OCI-LY3 (cell line): ENCODE data around the gene PTPRD.

Experiments
- H2AFZ ChIP-seq: fragments of 200-600, 300-600 bp; shearing (Covaris generic); 2 replicates; pipeline ENCODE4 v1.6.0; 2014; ENCODE audit warnings: antibody characterized with exemption, low read depth, low read length
- H3K27ac ChIP-seq: fragments of 200-600, 300-600 bp; sonication (generic); 2 replicates; pipeline ENCODE4 v1.5.1; 2014; ENCODE audit warnings: mild to moderate bottlenecking, low read length, moderate library complexity, mixed read lengths
- H3K27me3 ChIP-seq: fragments of 200-600, 300-600 bp; sonication (generic); 2 replicates; pipeline ENCODE4 v1.6.1; 2014; ENCODE audit warnings: low read depth, low read length, mixed read lengths
- H3K36me3 ChIP-seq: fragments of 200-600, 300-600 bp; sonication (generic); replicated peaks from 2 replicates; pipeline ENCODE3; 2014; ENCODE audit warnings: low read depth, low read length, mixed read lengths
- H3K4me1 ChIP-seq: fragments of 300-600, 200-600 bp; sonication (generic); 2 replicates; pipeline ENCODE4 v1.6.1; 2014; ENCODE audit warnings: low read length, mixed read lengths
- H3K4me2 ChIP-seq: fragments of 200-600, 300-600 bp; sonication (generic); 2 replicates; pipeline ENCODE4 v1.6.1; 2014; ENCODE audit warnings: low read length, mixed read lengths
- H3K4me3 ChIP-seq: fragments of 300-600, 200-600 bp; sonication (generic); 2 replicates; pipeline ENCODE4 v1.5.1; 2014; ENCODE audit warnings: antibody characterized with exemption, mild to moderate bottlenecking, low read length, moderate library complexity
- H3K79me2 ChIP-seq: fragments of 300-600, 200-600 bp; shearing (Covaris generic); 2 replicates; pipeline ENCODE4 v1.6.1; 2014; ENCODE audit warnings: mild to moderate bottlenecking, low read length, mixed read lengths
- H3K9ac ChIP-seq: fragments of 300-600, 200-600 bp; shearing (Covaris generic); 2 replicates; pipeline ENCODE4 v1.6.0; 2014; ENCODE audit warnings: mild to moderate bottlenecking, low read length, moderate library complexity
- H3K9me3 ChIP-seq: fragments of 200-600, 300-600 bp; shearing (Covaris generic); 2 replicates; pipeline ENCODE4 v1.6.1; 2014; ENCODE audit warnings: low read length, mixed read lengths; ENCODE audit not compliant: insufficient read depth
- H4K20me1 ChIP-seq: fragments of 200-600, 300-600 bp; sonication (generic); 2 replicates; pipeline ENCODE4 v1.6.1; 2016; ENCODE audit warnings: low read length, mixed read lengths; ENCODE audit not compliant: insufficient read depth
- EZH2phosphoT487 ChIP-seq: fragments of 200-600 bp; shearing (Covaris generic); IDR thresholded peaks from 2 replicates; pipeline ENCODE4 v1.6.1; 2018; ENCODE audit warnings: antibody characterized with exemption, mixed run types, low read depth
- TF ChIP-seq, protein P1 (sequence below): fragments of 200-600, 300-600 bp; sonication (generic); IDR thresholded peaks from 2 replicates; pipeline ENCODE4 v1.5.1; 2014; ENCODE audit warnings: antibody characterized with exemption, low read length, low read depth

PTPRD gene

DNA sequence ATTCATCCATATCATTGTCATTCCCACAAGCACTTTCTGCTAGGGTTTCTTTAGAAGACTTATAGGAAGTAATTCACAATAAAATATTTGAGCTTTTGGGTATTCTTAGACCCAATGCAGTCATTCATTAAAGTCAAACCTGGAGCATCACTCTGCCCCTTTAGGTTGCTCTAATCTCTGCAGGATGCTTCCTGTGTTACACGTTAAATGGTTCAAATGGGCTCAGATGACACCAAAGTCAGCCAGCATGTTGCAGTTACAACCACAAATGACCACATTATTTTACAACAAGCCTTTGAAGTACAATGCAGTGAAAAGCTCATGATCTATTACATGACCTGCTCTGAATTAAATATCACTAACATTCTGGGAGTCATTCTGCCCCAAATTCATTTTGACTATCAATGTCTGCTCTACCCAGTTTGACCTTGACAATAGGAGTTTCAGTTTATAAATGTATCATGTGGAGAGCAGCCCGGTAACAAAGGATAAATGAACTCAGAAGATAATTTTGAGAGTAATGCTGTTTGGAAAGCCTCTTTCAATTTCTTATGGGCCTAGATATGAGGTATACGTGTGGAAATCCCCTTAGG, 2144.7 kb downstream of the PTPRD start:
- H3K9ac ChIP-seq, result no peak overlapping the region
- no peaks in the 10 kb centered on the region for H3K36me3 ChIP-seq
- no peaks in the 10 kb centered on the region for H3K9me3 ChIP-seq
- no peaks in the 10 kb centered on the region for H3K79me2 ChIP-seq
- H2AFZ ChIP-seq, result no peak overlapping the region
- H4K20me1 ChIP-seq, result no peaks in the 10 kb centered on the region
- no peak overlapping the region for H3K27ac ChIP-seq
- H3K27me3 ChIP-seq, result no peaks in the 10 kb centered on the region
- TF ChIP-seq, protein P1, sequence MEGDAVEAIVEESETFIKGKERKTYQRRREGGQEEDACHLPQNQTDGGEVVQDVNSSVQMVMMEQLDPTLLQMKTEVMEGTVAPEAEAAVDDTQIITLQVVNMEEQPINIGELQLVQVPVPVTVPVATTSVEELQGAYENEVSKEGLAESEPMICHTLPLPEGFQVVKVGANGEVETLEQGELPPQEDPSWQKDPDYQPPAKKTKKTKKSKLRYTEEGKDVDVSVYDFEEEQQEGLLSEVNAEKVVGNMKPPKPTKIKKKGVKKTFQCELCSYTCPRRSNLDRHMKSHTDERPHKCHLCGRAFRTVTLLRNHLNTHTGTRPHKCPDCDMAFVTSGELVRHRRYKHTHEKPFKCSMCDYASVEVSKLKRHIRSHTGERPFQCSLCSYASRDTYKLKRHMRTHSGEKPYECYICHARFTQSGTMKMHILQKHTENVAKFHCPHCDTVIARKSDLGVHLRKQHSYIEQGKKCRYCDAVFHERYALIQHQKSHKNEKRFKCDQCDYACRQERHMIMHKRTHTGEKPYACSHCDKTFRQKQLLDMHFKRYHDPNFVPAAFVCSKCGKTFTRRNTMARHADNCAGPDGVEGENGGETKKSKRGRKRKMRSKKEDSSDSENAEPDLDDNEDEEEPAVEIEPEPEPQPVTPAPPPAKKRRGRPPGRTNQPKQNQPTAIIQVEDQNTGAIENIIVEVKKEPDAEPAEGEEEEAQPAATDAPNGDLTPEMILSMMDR, result no peak
- no peak for TF ChIP-seq EZH2phosphoT487
- no peaks in the 10 kb centered on the region for H3K4me1 ChIP-seq
- H3K4me3 ChIP-seq, result no peak overlapping the region
- H3K4me2 ChIP-seq, result no peak overlapping the region

DNA sequence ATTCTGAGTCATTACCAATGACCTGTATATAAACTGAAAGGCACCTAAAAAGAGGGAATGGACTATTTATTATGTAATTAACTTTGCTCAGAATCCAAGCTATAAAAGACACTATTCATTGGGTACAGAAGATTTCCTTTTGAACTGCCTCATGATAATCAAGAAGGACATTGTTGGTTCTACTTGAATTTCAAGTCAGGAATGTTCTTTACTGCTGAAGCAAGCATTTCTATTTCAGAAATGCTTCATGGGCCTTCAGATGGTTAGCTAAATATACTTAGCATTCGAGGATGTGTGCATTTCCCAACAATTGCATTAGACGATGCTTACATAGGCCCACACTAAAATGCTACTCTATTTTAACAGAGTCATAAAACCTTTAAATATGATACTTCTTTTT, 2155.0 kb downstream of the PTPRD start:
- Histone ChIP-seq H3K27ac (no peak overlapping the region), H3K4me3 (no peak overlapping the region), H3K27me3 (no peaks in the 10 kb centered on the region), H3K4me1 (no peaks in the 10 kb centered on the region), H3K36me3 (no peaks in the 10 kb centered on the region), H3K9me3 (no peaks in the 10 kb centered on the region), H4K20me1 (no peaks in the 10 kb centered on the region), H3K9ac (no peak overlapping the region), H3K4me2 (no peak overlapping the region), H3K79me2 (no peaks in the 10 kb centered on the region), H2AFZ (no peak overlapping the region)
- TF ChIP-seq, protein P1, result no peak
- no peak for TF ChIP-seq EZH2phosphoT487

DNA sequence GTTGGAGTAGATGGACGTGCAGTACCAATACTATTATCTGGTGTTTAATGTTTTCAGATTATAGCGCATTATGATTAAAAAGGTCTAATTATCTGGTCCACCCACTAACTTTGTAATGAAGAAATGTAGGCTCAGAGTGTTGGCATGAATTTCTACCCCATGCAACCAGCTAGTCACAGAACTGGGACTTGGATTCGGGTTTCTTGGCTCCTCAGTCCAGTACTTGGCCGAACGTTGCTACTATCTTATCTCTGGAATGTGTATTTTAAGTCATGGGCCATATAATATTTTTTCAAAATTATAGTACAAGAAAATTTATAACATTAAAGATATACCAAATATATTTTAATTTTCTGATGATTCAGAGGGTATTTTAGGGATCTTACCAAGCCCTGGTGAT, 2155.7 kb downstream of the PTPRD start:
- no peaks in the 10 kb centered on the region for H4K20me1 ChIP-seq
- H3K4me3 ChIP-seq, result no peak overlapping the region
- H2AFZ ChIP-seq, result no peak overlapping the region
- H3K27ac ChIP-seq, result no peak overlapping the region
- no peaks in the 10 kb centered on the region for H3K36me3 ChIP-seq
- no peaks in the 10 kb centered on the region for H3K4me1 ChIP-seq
- H3K9me3 ChIP-seq, result no peaks in the 10 kb centered on the region
- no peaks in the 10 kb centered on the region for H3K79me2 ChIP-seq
- no peaks in the 10 kb centered on the region for H3K27me3 ChIP-seq
- no peak overlapping the region for H3K9ac ChIP-seq
- H3K4me2 ChIP-seq, result no peak overlapping the region
- TF ChIP-seq EZH2phosphoT487, result no peak

DNA sequence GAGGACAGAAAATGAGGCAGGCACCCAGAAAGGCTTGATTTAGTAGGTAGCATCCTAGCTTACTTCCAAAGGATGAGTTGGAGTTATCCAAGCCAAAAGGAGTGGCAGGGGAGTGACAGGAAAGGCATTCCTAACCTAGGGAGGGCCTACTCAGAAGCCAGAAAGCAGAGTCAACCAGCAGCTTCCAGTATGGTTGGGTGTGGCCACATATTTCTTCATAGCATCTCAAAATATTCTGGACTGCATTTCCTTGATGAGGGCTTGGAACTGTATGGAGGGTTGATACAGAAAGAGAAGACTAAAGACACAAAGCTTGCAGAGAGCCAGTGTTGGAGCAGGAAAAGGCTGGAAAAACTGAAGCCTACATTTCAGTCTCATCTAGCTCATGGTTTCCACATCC, 2156.5 kb downstream of the PTPRD start:
- no peak overlapping the region for H3K4me3 ChIP-seq
- no peaks in the 10 kb centered on the region for H3K9me3 ChIP-seq
- H3K36me3 ChIP-seq, result no peaks in the 10 kb centered on the region
- no peaks in the 10 kb centered on the region for H3K27me3 ChIP-seq
- H3K27ac ChIP-seq, result no peak overlapping the region
- no peak overlapping the region for H3K4me2 ChIP-seq
- TF ChIP-seq, protein P1, result no peak
- no peak for TF ChIP-seq EZH2phosphoT487
- H3K79me2 ChIP-seq, result no peaks in the 10 kb centered on the region
- no peaks in the 10 kb centered on the region for H4K20me1 ChIP-seq
- H3K4me1 ChIP-seq, result no peaks in the 10 kb centered on the region
- no peak overlapping the region for H2AFZ ChIP-seq
- H3K9ac ChIP-seq, result no peak overlapping the region
